ENCODE measurements around the gene SUMO4. TPM values are rescaled to one million over a fixed set of nuclear protein-coding genes. Genes with fewer than 3 reads are reported as not detected.

The SUMO4 gene
- total RNA-seq, 4 donors from 2014 or later, result 0.33 to 6.3 TPM; not detected in 2

DNA sequence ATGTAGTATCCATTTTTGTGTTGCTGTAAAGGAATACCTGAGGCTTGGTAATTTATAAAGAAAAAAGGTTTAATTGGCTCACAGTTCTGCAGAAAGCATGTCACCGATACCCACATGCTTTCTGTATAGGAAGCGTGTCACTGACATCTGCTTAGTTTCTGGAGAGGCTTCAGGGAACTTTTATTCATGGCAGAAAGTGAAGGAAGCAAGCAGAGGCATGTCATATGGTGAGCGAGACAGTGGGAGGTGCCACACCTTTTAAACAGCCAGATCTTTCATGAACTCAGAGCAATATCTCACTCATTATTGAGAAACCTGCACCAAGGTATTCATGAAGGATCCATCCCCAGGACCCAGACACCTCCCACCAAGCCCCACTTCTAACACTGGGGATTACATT lies 3.5 kb downstream of the SUMO4 start:
- H3K27me3 ChIP-seq, result no peaks in the 10 kb centered on the region
- no peaks in the 10 kb centered on the region for H3K9me3 ChIP-seq
- ATAC-seq (no peak), DNase-seq (no peak)
- no peak overlapping the region for H3K27ac ChIP-seq
- in situ Hi-C loops (cut with MboI; ENCODE audit: low sequenced_read_pairs in 4 of 4), result loop anchor here in 1 of 4 donors (25.0 kb wide), 1 partner anchor 91 kb away; the partner anchor contains the start of gene TAB2
- peaks cover 0 to 47% of the 10 kb centered on the region in 2 donors for H3K36me3 ChIP-seq
- H3K4me3 ChIP-seq, result no peak overlapping the region
- H3K4me1 ChIP-seq, result no peaks in the 10 kb centered on the region
- no peak for TF ChIP-seq POLR2A (IDR thresholded peaks at IDR 0.05)
- TF ChIP-seq, protein P1, sequence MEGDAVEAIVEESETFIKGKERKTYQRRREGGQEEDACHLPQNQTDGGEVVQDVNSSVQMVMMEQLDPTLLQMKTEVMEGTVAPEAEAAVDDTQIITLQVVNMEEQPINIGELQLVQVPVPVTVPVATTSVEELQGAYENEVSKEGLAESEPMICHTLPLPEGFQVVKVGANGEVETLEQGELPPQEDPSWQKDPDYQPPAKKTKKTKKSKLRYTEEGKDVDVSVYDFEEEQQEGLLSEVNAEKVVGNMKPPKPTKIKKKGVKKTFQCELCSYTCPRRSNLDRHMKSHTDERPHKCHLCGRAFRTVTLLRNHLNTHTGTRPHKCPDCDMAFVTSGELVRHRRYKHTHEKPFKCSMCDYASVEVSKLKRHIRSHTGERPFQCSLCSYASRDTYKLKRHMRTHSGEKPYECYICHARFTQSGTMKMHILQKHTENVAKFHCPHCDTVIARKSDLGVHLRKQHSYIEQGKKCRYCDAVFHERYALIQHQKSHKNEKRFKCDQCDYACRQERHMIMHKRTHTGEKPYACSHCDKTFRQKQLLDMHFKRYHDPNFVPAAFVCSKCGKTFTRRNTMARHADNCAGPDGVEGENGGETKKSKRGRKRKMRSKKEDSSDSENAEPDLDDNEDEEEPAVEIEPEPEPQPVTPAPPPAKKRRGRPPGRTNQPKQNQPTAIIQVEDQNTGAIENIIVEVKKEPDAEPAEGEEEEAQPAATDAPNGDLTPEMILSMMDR (IDR thresholded peaks at IDR 0.05 in 4 of 5, conservative IDR thresholded peaks at IDR 0.05 in 1 of 5), result no peak
- intact Hi-C loops (cut with DNase I; ENCODE audit: low total_unique reads), result no loop called here

DNA sequence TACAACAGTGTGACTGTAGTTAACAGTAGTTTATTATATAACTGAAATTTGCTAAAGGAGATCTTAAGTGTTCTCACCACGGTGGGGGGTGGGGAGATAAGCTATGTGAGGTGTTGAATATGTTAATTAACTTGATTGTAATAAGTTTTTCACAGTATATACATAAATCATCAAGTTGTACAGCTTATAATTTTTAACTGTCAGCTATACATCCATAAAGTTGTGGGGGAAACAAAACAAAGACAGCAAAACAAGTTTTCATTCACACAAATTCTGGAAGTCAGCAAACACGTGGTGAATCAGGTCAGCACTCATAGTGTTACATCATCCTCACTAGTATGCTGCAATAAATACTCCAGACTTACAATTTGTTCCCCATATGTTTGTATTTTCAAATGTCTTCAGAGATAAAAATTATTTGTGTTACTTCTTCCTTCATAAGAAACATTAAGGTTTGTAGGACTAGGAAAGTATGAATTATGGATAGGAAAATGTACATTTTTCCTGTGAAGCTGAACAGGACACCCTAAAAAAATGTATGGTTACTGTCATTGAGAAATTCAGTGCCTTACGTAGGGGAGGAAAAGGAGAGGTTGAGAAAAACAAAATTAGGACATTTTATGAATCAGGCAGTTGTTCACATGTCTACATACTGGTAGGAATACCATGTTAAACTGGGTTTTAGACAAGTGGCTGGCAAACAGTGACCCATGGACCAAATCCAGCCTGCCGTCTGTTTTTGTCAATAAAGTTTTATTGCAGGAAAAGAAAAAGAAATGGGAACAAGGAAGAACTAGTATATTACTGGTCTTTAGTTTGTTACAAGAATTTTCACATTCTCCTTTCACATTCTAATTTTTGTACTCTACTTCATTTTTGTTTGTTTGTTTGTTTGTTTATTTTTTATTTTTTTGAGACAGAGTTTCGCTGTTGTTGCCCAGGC lies 6.0 kb downstream of the SUMO4 start:
- peaks cover 0 to 32% of the 10 kb centered on the region in 2 donors for H3K36me3 ChIP-seq
- peak overlapping the region in 3 of 4 donors; percentile 19 to 48 (median 24) for H3K27ac ChIP-seq
- ATAC-seq, result no peak
- H3K27me3 ChIP-seq, result no peaks in the 10 kb centered on the region
- in situ Hi-C loops (cut with MboI; ENCODE audit: low sequenced_read_pairs in 4 of 4) (loop anchor here in 1 of 4 donors (25.0 kb wide), 1 partner anchor 94 kb away; the partner anchor contains the start of gene TAB2), intact Hi-C loops (cut with DNase I; ENCODE audit: low total_unique reads) (no loop called here)
- DNase-seq, result no peak
- H3K4me3 ChIP-seq, result no peak overlapping the region
- H3K9me3 ChIP-seq, result no peaks in the 10 kb centered on the region
- TF ChIP-seq, protein P1 (IDR thresholded peaks at IDR 0.05 in 4 of 5, conservative IDR thresholded peaks at IDR 0.05 in 1 of 5), result no peak
- no peak for TF ChIP-seq POLR2A (IDR thresholded peaks at IDR 0.05)
- peaks cover 10 to 15% of the 10 kb centered on the region in 2 donors for H3K4me1 ChIP-seq

DNA sequence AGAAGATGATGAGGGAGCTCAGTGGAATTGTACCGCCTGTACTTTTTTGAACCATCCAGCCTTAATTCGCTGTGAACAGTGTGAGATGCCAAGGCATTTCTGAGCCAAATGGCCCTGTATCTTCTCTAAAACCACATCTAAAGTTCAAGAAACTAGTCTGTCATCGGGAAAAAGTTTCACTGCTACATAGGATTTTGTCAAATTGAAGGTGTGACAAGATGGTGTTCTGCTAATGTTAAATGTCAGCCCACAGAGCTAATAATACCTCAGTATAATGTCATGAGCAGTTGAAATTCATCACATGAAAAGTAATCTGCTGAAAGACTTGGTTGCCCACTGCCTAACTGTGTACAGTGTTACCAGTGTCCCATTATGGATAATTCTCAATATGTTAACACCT lies 9.6 kb downstream of the SUMO4 start:
- TF ChIP-seq, protein P1 (IDR thresholded peaks at IDR 0.05 in 4 of 5, conservative IDR thresholded peaks at IDR 0.05 in 1 of 5), result no peak
- no peak for TF ChIP-seq POLR2A (IDR thresholded peaks at IDR 0.05)
- Histone ChIP-seq H3K4me3 (no peak overlapping the region), H3K27ac (peak overlapping the region; percentile 56 to 71 (median 68)), H3K36me3 (peaks cover 0 to 11% of the 10 kb centered on the region in 2 donors), H3K4me1 (peaks cover 10 to 16% of the 10 kb centered on the region in 2 donors), H3K27me3 (no peaks in the 10 kb centered on the region), H3K9me3 (no peaks in the 10 kb centered on the region)
- in situ Hi-C loops (cut with MboI; ENCODE audit: low sequenced_read_pairs in 4 of 4) (loop anchor here in 1 of 4 donors (25.0 kb wide), 1 partner anchor 97 kb away; the partner anchor contains the start of gene TAB2), intact Hi-C loops (cut with DNase I; ENCODE audit: low total_unique reads) (loop anchor here (2.0 kb wide), 2 partner anchors 71 to 93 kb away; partner anchors contain the start of gene TAB2)
- no peak for DNase-seq
- peak in 1 of 2 donors; percentile 46 for ATAC-seq

DNA sequence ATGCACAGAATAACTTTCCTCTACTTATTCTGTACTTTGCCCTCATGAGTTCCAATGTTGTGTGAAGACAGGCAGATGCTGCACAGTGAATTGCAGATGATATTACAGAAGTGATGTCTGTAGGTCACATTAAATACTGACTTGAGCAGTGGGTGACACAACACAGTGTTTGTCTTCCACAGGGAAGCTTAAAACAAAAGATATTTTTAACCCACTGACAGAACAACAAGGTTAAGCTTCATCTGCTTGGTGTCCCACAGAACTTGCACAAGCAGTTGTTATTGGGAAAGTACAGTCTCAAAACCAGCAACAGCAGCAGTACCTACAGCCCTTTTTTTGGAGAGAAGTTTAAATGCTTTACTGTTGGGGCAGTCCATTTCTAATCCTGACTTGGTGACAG lies 10.5 kb downstream of the SUMO4 start:
- intact Hi-C loops (cut with DNase I; ENCODE audit: low total_unique reads) (loop anchor here (2.0 kb wide), 2 partner anchors 72 to 94 kb away; partner anchors contain the start of gene TAB2), in situ Hi-C loops (cut with MboI; ENCODE audit: low sequenced_read_pairs in 4 of 4) (loop anchor here in 1 of 4 donors (25.0 kb wide), 1 partner anchor 98 kb away; the partner anchor contains the start of gene TAB2)
- Histone ChIP-seq H3K27me3 (no peaks in the 10 kb centered on the region), H3K4me1 (peaks cover 10 to 16% of the 10 kb centered on the region in 2 donors), H3K27ac (peak overlapping the region; percentile 56 to 71 (median 68)), H3K9me3 (no peaks in the 10 kb centered on the region), H3K36me3 (peaks cover 0 to 11% of the 10 kb centered on the region in 2 donors), H3K4me3 (no peak overlapping the region)
- peak; percentile 91 to 98 for ATAC-seq
- TF ChIP-seq, protein P1 (IDR thresholded peaks at IDR 0.05 in 4 of 5, conservative IDR thresholded peaks at IDR 0.05 in 1 of 5), result no peak
- TF ChIP-seq POLR2A (IDR thresholded peaks at IDR 0.05), result peak in 1 of 2 donors; percentile 12
- peak; percentile 21 to 37 for DNase-seq

All from gastrocnemius medialis (tissue), 4 donors.